Activated CD4-positive, alpha-beta T cell treated with anti-CD3 and anti-CD28 coated beads for 36 hours (primary cell): ENCODE measurements around the gene OGG1. TPM values are rescaled to one million over a fixed set of nuclear protein-coding genes. Genes with fewer than 3 reads are reported as not detected.

Experiments used
- ATAC-seq: fragments of 200-7000 bp; cut with Tn5 transposase; one replicate; pipeline ENCODE4 v1.10.0; 2021; ENCODE audit warnings: mild to moderate bottlenecking, moderate library complexity
- CTCF ChIA-PET: fragments of 350-600 bp; sonication (Branson Sonifier 250); formaldehyde crosslinking; loops from one replicate; lab custom pipeline; 2021; ENCODE audit warnings: antibody characterized with exemption; lab: Charles Lee
- POLR2A ChIA-PET: fragments of 350-600 bp; sonication (Branson Sonifier 250); formaldehyde crosslinking; loops from one replicate; lab custom pipeline; 2021; ENCODE audit warnings: antibody characterized with exemption, inconsistent platforms; lab: Charles Lee
- DNase-seq: peaks from one replicate; pipeline ENCODE4 v3.0.0-alpha.2; 2020
- H3K27ac Mint-ChIP-seq: one replicate; pipeline ENCODE4 v1.8.0; 2021; ENCODE audit warnings: mixed read lengths
- H3K27me3 Mint-ChIP-seq: one replicate; pipeline ENCODE4 v1.8.0; 2021; ENCODE audit warnings: mixed read lengths
- H3K36me3 Mint-ChIP-seq: one replicate; pipeline ENCODE4 v1.8.0; 2021; ENCODE audit warnings: low read depth, mixed read lengths
- H3K4me1 Mint-ChIP-seq: one replicate; pipeline ENCODE4 v1.8.0; 2021; ENCODE audit warnings: mixed read lengths
- H3K4me3 Mint-ChIP-seq: one replicate; pipeline ENCODE4 v1.8.0; 2021; ENCODE audit warnings: mild to moderate bottlenecking, moderate library complexity, mixed read lengths
- H3K9me3 Mint-ChIP-seq: one replicate; pipeline ENCODE4 v1.8.0; 2021; ENCODE audit warnings: low read depth, mixed read lengths
- intact Hi-C, 2 experiments: fragments of 100-400 bp; cut with DNase I in 1 of 2; cut with micrococcal nuclease in 1 of 2; formaldehyde crosslinking; loops; one replicate each; pipeline versions ENCODE4 v1.14.2 to v1.15.1; 2022 to 2024; cut with DNase I, micrococcal nuclease
- total RNA-seq, 2 experiments: library from RNA; stranded (reverse); gene quantifications; one replicate each; pipeline ENCODE4 v1.2.3, GENCODE V29; 2021

The OGG1 gene
- 10 to 100 TPM; 36.4 to 61.6 TPM for total RNA-seq

- CTCF ChIA-PET: interaction anchor here (0.6 to 4.2 kb wide), 8 partner anchors 18 to 246 kb away, joined by 3 to 20 read pairs (median 4); partner anchors contain the start of genes BRPF1 and CAMK1
- Mint-ChIP-seq H3K36me3 (peaks cover 59% of the 10 kb centered on the region), H3K27ac (peak within 1 kb of the TSS; percentile 91), H3K4me1 (peaks cover 46% of the 10 kb centered on the region), H3K27me3 (no peaks in the 10 kb centered on the region), H3K9me3 (no peaks in the 10 kb centered on the region), H3K4me3 (peak within 1 kb of the TSS; percentile 87)
- POLR2A ChIA-PET: interaction anchor here (0.5 to 2.7 kb wide), 7 partner anchors 17 to 361 kb away, joined by 3 to 11 read pairs (median 4); partner anchors contain the start of genes ARPC4, CAMK1, MTMR14 and TADA3
- ATAC-seq (peak; percentile 94), DNase-seq (peak; percentile 98)
- intact Hi-C loops: loop anchor here (1.0 to 5.0 kb wide), 12 partner anchors 19 to 365 kb away; partner anchors contain the start of genes BRPF1 (in 2 of the 2), TADA3 (in 2 of the 2), BRK1 (in 1 of the 2) and CAMK1 (in 1 of the 2)
Observed at GRCh38 chr3:9749645-9750555, at the start of gene OGG1. Gene OGG1, plus strand, starts transcription at chr3:9749952. Its CDS starts 335 bp downstream, at chr3:9750287.

DNA sequence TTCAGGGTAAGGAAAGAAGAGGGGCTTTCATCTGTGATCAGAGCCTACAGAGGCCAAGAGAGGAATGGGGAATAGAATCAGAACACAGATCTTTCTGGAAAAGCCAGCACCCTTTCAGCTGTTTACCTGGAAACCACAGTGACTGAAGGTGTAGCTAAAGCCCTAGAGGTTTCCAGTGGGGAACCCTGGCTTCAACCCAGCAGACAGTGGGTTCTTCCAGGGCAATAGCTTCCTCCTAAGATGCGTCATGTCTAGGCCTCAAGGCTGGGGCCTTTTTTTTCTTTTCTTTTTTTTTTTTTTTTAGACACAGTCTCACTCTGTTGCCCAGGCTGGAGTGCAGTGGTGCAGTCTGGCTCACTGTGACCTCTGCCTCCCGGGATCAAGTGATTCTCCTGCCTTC is 49.2 kb upstream of the OGG1 start:
- peaks cover 33% of the 10 kb centered on the region for H3K36me3 Mint-ChIP-seq
- no peak for DNase-seq
- intact Hi-C loops: no loop called here
- H3K4me3 Mint-ChIP-seq: no peak overlapping the region
- no peak overlapping the region for H3K27ac Mint-ChIP-seq
- peaks cover 15% of the 10 kb centered on the region for H3K27me3 Mint-ChIP-seq
- ChIA-PET CTCF (interaction anchor here (0.7 kb wide), 2 partner anchors 26 to 108 kb away, joined by 3 to 4 read pairs; no protein-coding TSS in a partner anchor), POLR2A (no interaction called here)
- ATAC-seq: no peak
- H3K9me3 Mint-ChIP-seq: no peaks in the 10 kb centered on the region
- peaks cover 9% of the 10 kb centered on the region for H3K4me1 Mint-ChIP-seq

- no peak overlapping the region for H3K27ac Mint-ChIP-seq
- peaks cover 32% of the 10 kb centered on the region for H3K36me3 Mint-ChIP-seq
- CTCF ChIA-PET: interaction anchor here (0.7 kb wide), 2 partner anchors 26 to 108 kb away, joined by 3 to 4 read pairs; no protein-coding TSS in a partner anchor
- no peak overlapping the region for H3K4me3 Mint-ChIP-seq
- no peaks in the 10 kb centered on the region for H3K9me3 Mint-ChIP-seq
- DNase-seq (no peak), ATAC-seq (no peak)
- intact Hi-C loops: no loop called here
- POLR2A ChIA-PET: no interaction called here
- H3K27me3 Mint-ChIP-seq: peaks cover 15% of the 10 kb centered on the region
- peaks cover 9% of the 10 kb centered on the region for H3K4me1 Mint-ChIP-seq
Observed at GRCh38 chr3:9701006-9701405, 48.7 kb upstream of the OGG1 start.

- H3K4me3 Mint-ChIP-seq: no peak overlapping the region
- H3K9me3 Mint-ChIP-seq: no peaks in the 10 kb centered on the region
- DNase-seq: no peak
- ChIA-PET POLR2A (no interaction called here), CTCF (interaction anchor here (0.7 kb wide), 1 partner anchor 671 kb away, joined by 4 read pairs; no protein-coding TSS in a partner anchor)
- ATAC-seq: no peak
- peaks cover 20% of the 10 kb centered on the region for H3K27me3 Mint-ChIP-seq
- intact Hi-C loops: no loop called here
- H3K36me3 Mint-ChIP-seq: peaks cover 30% of the 10 kb centered on the region
- no peak overlapping the region for H3K27ac Mint-ChIP-seq
- H3K4me1 Mint-ChIP-seq: peaks cover 9% of the 10 kb centered on the region
Observed at GRCh38 chr3:9701711-9702110, 48.0 kb upstream of the OGG1 start.

DNA sequence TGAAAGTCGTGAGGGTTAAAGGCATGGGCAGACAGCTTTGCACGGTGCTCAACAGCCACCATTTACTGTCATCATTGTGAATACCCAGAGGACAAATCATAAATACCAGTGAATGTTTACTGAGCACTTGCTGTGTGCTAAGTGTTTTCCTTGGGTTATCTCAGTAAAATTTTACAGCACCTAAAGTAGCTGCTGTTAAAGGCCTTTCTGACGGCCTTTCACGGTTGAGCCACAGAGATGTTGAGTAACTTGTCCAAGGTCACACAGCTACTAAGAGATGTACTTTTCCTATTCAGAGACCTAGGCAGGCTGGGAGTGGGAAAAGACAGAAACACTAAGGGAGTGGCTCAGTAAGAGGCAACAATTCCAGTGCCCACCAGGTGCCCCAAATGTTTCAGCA is 46.5 kb upstream of the OGG1 start:
- Mint-ChIP-seq H3K4me1 (peaks cover 9% of the 10 kb centered on the region), H3K27ac (no peak overlapping the region), H3K36me3 (peaks cover 27% of the 10 kb centered on the region), H3K4me3 (no peak overlapping the region), H3K27me3 (peaks cover 20% of the 10 kb centered on the region), H3K9me3 (no peaks in the 10 kb centered on the region)
- DNase-seq (no peak), ATAC-seq (no peak)
- intact Hi-C loops: no loop called here
- CTCF ChIA-PET: interaction anchor here (1.1 kb wide), 1 partner anchor 24 kb away, joined by 5 read pairs; no protein-coding TSS in a partner anchor
- POLR2A ChIA-PET: no interaction called here

DNA sequence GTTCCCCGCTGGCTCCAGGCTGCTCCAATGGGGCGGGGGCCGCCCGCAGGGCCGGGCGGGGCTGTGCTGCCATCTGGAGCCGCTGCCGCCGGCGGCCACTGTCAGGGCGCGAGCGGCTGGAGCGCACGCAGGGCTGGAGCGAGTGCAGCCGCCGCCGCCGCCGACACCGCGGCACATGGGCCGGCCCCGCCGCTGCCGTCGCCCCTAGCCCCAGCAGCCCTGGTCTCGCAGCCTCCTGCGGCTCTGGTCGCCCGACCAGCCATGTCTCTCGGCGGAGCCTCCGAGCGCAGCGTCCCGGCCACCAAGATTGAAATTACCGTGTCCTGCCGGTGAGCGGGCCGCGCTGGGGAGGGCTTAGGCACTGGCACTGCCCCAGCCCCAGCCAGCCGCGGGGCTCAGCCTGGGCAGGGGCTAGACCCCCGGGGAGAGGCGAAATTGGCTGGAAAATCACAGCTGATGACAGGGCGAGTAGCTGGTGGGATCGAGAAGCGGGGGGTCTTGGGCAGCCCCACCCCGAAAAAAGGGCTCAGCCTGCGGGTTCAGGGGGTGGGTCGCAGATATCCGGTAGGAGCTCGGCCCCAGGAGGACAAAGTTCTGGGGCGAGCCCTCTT is 45.9 kb upstream of the OGG1 start, which contains the start of gene CPNE9:
Gene CPNE9, plus strand, starts transcription at position 98 of the 611 bp plus-strand sequence. Its CDS starts 164 bp downstream, at position 262.
- ChIA-PET POLR2A (interaction anchor here (0.7 kb wide), 1 partner anchor 296 kb away, joined by 3 read pairs; no protein-coding TSS in a partner anchor), CTCF (no interaction called here)
- Mint-ChIP-seq H3K9me3 (no peaks in the 10 kb centered on the region), H3K36me3 (peaks cover 27% of the 10 kb centered on the region), H3K27ac (no peak within 1 kb of the TSS), H3K4me1 (peaks cover 9% of the 10 kb centered on the region), H3K27me3 (peaks cover 20% of the 10 kb centered on the region), H3K4me3 (no peak within 1 kb of the TSS)
- intact Hi-C loops: no loop called here
- ATAC-seq (peak; percentile 26), DNase-seq (peak; percentile 16)

- intact Hi-C loops: no loop called here
- Mint-ChIP-seq H3K27me3 (peaks cover 20% of the 10 kb centered on the region), H3K27ac (no peak overlapping the region), H3K36me3 (peaks cover 23% of the 10 kb centered on the region), H3K9me3 (no peaks in the 10 kb centered on the region), H3K4me3 (no peak overlapping the region), H3K4me1 (peaks cover 9% of the 10 kb centered on the region)
- peak; percentile 44 for ATAC-seq
- peak; percentile 52 for DNase-seq
- CTCF ChIA-PET: no interaction called here
- POLR2A ChIA-PET: interaction anchor here (0.7 kb wide), 1 partner anchor 296 kb away, joined by 3 read pairs; no protein-coding TSS in a partner anchor
Observed at GRCh38 chr3:9704347-9705322, 45.1 kb upstream of the OGG1 start.

- no peaks in the 10 kb centered on the region for H3K36me3 Mint-ChIP-seq
- no peaks in the 10 kb centered on the region for H3K9me3 Mint-ChIP-seq
- peak; percentile 65 for ATAC-seq
- intact Hi-C loops: no loop called here
- POLR2A ChIA-PET: no interaction called here
- H3K27ac Mint-ChIP-seq: no peak overlapping the region
- H3K4me3 Mint-ChIP-seq: no peak overlapping the region
- H3K27me3 Mint-ChIP-seq: peaks cover 7% of the 10 kb centered on the region
- peaks cover 3% of the 10 kb centered on the region for H3K4me1 Mint-ChIP-seq
- CTCF ChIA-PET: no interaction called here
- DNase-seq: no peak
Observed at GRCh38 chr3:9710174-9710739, 39.5 kb upstream of the OGG1 start.

DNA sequence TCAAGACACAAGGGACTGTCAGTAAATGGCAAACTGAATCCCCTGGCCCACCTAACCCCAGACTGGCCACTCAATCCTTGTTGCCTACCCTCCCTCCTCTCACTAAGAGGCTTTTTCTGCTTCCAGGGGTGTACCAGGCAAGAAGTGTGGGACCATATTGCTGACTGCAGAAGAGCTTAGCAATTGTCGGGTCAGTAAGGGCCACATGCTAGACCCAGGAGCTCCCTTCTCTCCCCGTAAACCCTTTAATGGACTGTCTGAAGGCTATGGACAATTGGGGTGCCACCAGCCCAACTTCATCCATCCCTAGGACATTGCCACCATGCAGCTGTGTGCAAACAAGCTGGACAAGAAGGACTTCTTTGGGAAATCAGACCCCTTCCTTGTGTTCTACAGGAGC is 37.3 kb upstream of the OGG1 start:
- Mint-ChIP-seq H3K4me3 (no peak overlapping the region), H3K27ac (no peak overlapping the region), H3K36me3 (no peaks in the 10 kb centered on the region), H3K9me3 (no peaks in the 10 kb centered on the region), H3K27me3 (peaks cover 2% of the 10 kb centered on the region), H3K4me1 (peaks cover 3% of the 10 kb centered on the region)
- intact Hi-C loops: no loop called here
- no peak for DNase-seq
- CTCF ChIA-PET: interaction anchor here (0.7 to 1.0 kb wide), 3 partner anchors 14 to 36 kb away, joined by 3 read pairs; no protein-coding TSS in a partner anchor
- no peak for ATAC-seq
- POLR2A ChIA-PET: no interaction called here

- no peak overlapping the region for H3K27ac Mint-ChIP-seq
- peaks cover 10% of the 10 kb centered on the region for H3K4me1 Mint-ChIP-seq
- ATAC-seq: no peak
- intact Hi-C loops: no loop called here
- H3K36me3 Mint-ChIP-seq: no peaks in the 10 kb centered on the region
- peaks cover 2% of the 10 kb centered on the region for H3K27me3 Mint-ChIP-seq
- no peak overlapping the region for H3K4me3 Mint-ChIP-seq
- DNase-seq: no peak
- ChIA-PET CTCF (interaction anchor here (0.7 kb wide), 1 partner anchor 15 kb away, joined by 3 read pairs; no protein-coding TSS in a partner anchor), POLR2A (no interaction called here)
- no peaks in the 10 kb centered on the region for H3K9me3 Mint-ChIP-seq
Observed at GRCh38 chr3:9713142-9713541, 36.6 kb upstream of the OGG1 start.
